GM12864 (cell line): Measurements from ENCODE around the gene ANK2.

Experiments
- DNase-seq: peaks from one replicate; pipeline ENCODE4 v3.0.0-alpha.2; 2011; ENCODE audit warnings: low read depth
- H3K4me3 ChIP-seq: 2 replicates; pipeline ENCODE4 v1.5.1; 2011; ENCODE audit warnings: mild to moderate bottlenecking, low read depth, low read length, control low read depth
- CTCF ChIP-seq: IDR thresholded peaks from 2 replicates; pipeline ENCODE4 v1.5.1; 2011; ENCODE audit warnings: low read depth, mild to moderate bottlenecking, moderate library complexity, low read length, control low read depth, inconsistent platforms; ENCODE audit errors: missing control alignments

The ANK2 gene

GRCh38 chr4:113433116-113433515 is 383.7 kb downstream of the ANK2 start:
- no peak for DNase-seq
- TF ChIP-seq CTCF = no peak
- no peak overlapping the region for H3K4me3 ChIP-seq
